Lower leg skin (tissue), 3 donors: Measurements from ENCODE around the gene CHP2.
"Not testable (repeated sequence)": the region's sequence is repeated elsewhere in the genome, so short reads cannot be mapped to it uniquely, and the experiment has no call there.

Experiments
- POLR2A ChIP-seq, 2 donors: fragments of 450-650 bp; IDR thresholded peaks; one replicate each; pipeline ENCODE4 v1.6.1; 2016 to 2017; ENCODE audit warnings: antibody characterized with exemption in 2 of 2, mild to moderate bottlenecking in 1 of 2, moderate library complexity in 1 of 2
- TF ChIP-seq, protein P1 (sequence below), 3 donors: fragments of 450-650 bp; IDR thresholded peaks; one replicate each; pipeline ENCODE4 v1.5.1; 2016; ENCODE audit warnings: antibody characterized with exemption in 3 of 3, mild to moderate bottlenecking in 3 of 3, moderate library complexity in 2 of 3

DNA sequence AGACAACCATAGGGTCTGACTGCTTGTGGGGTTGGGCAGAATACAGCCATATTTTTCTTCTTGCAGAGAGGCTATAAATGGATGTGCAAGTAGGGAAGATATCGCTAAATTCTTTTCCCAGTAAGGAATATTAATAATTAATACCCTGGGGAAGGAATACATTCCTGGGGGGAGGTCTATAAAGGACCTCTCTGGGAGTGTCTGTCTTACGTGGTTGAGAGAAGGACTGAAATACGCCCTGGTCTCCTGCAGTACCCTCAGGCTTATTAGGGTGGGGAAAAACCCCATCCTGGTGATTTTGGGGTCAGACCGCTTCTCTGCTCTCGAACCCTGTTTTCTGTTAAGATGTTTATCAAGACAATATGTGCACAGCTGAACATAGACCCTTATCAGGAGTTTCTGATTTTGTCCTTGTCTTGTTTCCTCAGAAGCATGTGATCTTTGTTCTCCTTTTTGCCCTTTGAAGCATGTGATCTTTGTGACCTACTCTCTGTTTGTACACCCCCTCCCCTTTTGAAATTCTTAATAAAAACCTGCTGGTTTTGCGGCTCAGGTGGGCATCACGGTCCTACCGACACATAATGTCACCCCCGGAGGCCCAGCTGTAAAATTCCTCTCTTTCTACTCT, 32.1 kb upstream of the CHP2 start:
- TF ChIP-seq, protein P1, sequence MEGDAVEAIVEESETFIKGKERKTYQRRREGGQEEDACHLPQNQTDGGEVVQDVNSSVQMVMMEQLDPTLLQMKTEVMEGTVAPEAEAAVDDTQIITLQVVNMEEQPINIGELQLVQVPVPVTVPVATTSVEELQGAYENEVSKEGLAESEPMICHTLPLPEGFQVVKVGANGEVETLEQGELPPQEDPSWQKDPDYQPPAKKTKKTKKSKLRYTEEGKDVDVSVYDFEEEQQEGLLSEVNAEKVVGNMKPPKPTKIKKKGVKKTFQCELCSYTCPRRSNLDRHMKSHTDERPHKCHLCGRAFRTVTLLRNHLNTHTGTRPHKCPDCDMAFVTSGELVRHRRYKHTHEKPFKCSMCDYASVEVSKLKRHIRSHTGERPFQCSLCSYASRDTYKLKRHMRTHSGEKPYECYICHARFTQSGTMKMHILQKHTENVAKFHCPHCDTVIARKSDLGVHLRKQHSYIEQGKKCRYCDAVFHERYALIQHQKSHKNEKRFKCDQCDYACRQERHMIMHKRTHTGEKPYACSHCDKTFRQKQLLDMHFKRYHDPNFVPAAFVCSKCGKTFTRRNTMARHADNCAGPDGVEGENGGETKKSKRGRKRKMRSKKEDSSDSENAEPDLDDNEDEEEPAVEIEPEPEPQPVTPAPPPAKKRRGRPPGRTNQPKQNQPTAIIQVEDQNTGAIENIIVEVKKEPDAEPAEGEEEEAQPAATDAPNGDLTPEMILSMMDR (IDR thresholded peaks at IDR 0.05), result not testable (repeated sequence)
- TF ChIP-seq POLR2A (IDR thresholded peaks at IDR 0.05), result not testable (repeated sequence)
